ENCODE results near the gene ELANE.

DNA sequence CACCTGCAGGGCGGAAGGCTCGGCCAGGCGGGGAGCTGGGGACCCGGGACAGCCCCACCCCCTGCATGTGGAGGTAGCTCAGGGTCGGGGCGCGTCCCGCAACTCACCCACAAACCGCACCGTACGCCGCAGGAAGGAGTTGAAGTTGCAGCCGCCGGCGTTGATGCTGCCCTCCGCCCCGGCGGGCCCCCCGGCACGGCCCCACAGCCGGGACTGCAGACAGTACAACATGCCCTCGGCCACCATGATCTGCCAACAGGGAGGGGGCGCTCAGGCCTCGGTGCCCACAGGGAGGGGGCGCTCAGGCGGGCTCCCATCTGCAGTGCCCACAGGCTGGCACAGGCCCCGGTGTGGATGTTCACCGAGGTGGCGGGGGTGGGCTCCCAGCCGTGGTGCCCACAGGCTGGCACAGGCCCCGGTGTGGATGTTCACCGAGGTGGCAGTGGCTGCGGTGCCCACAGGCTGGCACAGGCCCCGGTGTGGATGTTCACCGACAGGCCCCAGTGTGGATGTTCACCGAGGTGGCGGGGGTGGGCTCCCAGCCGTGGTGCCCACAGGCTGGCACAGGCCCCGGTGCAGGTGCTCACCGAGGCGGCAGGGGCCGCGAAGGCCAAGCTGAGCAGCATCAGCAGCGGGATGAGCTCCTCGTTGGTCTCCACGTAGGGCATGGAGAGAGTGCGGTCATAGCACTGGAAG is 36.9 kb upstream of the ELANE start:
- no peak for TF ChIP-seq CTCF (IDR thresholded peaks at IDR 0.05)
- TF ChIP-seq POLR2A (IDR thresholded peaks at IDR 0.05): no peak

Data from esophagus squamous epithelium (tissue), 4 donors.